Measurements from ENCODE around the gene LRRIQ3.

Gene LRRIQ3

GRCh38 chr1:74113333-74113732, 84.6 kb downstream of the LRRIQ3 start:
- no peak for DNase-seq (ENCODE audit: low spot score)

- DNase-seq (ENCODE audit: low spot score) = no peak
Observed at GRCh38 chr1:74107394-74107793, 90.6 kb downstream of the LRRIQ3 start.

GRCh38 chr1:74091371-74091770, 106.6 kb downstream of the LRRIQ3 start:
- DNase-seq (ENCODE audit: low spot score) = no peak

- no peak for DNase-seq (ENCODE audit: low spot score)
Observed at GRCh38 chr1:74083128-74083527, 114.8 kb downstream of the LRRIQ3 start.

- no peak for DNase-seq (ENCODE audit: low spot score)
Observed at GRCh38 chr1:74065081-74065480, 132.9 kb downstream of the LRRIQ3 start.

GRCh38 chr1:74057719-74058118, 140.3 kb downstream of the LRRIQ3 start:
- no peak for DNase-seq (ENCODE audit: low spot score)

GRCh38 chr1:74053407-74053806, 144.6 kb downstream of the LRRIQ3 start:
- no peak for DNase-seq (ENCODE audit: low spot score)

GRCh38 chr1:74050386-74050785, 147.6 kb downstream of the LRRIQ3 start:
- DNase-seq (ENCODE audit: low spot score) = no peak

GRCh38 chr1:74038042-74038441, 159.9 kb downstream of the LRRIQ3 start:
- DNase-seq (ENCODE audit: low spot score) = no peak

GRCh38 chr1:74012583-74012982, 185.4 kb downstream of the LRRIQ3 start:
- no peak for DNase-seq (ENCODE audit: low spot score)

- DNase-seq (ENCODE audit: low spot score) = no peak
Observed at GRCh38 chr1:74011736-74012135, 186.2 kb downstream of the LRRIQ3 start.

- DNase-seq (ENCODE audit: low spot score) = no peak
Observed at GRCh38 chr1:74010206-74010605, 187.8 kb downstream of the LRRIQ3 start.

GRCh38 chr1:74005533-74005932, 192.4 kb downstream of the LRRIQ3 start:
- DNase-seq (ENCODE audit: low spot score) = no peak

GRCh38 chr1:74003806-74004205, 194.2 kb downstream of the LRRIQ3 start:
- DNase-seq (ENCODE audit: low spot score) = no peak

- DNase-seq (ENCODE audit: low spot score) = peak; percentile 30
Observed at GRCh38 chr1:73998348-73998959, 199.5 kb downstream of the LRRIQ3 start.

- no peak for DNase-seq (ENCODE audit: low spot score)
Observed at GRCh38 chr1:73980324-73981040, 217.5 kb downstream of the LRRIQ3 start.

- no peak for DNase-seq (ENCODE audit: low spot score)
Observed at GRCh38 chr1:73979684-73980083, 218.3 kb downstream of the LRRIQ3 start.

- DNase-seq (ENCODE audit: low spot score) = no peak
Observed at GRCh38 chr1:73978964-73979363, 219.0 kb downstream of the LRRIQ3 start.

All from D341Med (cell line).